Astrocyte (in vitro differentiated cells and primary cell): ENCODE results near the gene TMED8. TPM values are rescaled to one million over a fixed set of nuclear protein-coding genes. Genes with fewer than 3 reads are reported as not detected.
"Not testable (repeated sequence)": the region's sequence is repeated elsewhere in the genome, so short reads cannot be mapped to it uniquely, and the experiment has no call there.

Experiments
- DNase-seq: peaks from one replicate; pipeline ENCODE4 v3.0.0-alpha.2; 2010; ENCODE audit warnings: low read depth
- FAIRE-seq: peaks from 2 replicates; lab custom pipeline; 2011; peaks lifted over from hg19 to GRCh38; lab: Jason Lieb, UNC
- H2AFZ ChIP-seq: 2 replicates; pipeline ENCODE4 v1.6.0; 2012; ENCODE audit warnings: low read depth, low read length, inconsistent platforms
- H3K27ac ChIP-seq: 2 replicates; pipeline ENCODE4 v1.5.1; 2011; ENCODE audit warnings: low read depth, low read length, inconsistent platforms
- H3K27me3 ChIP-seq: 2 replicates; pipeline ENCODE4 v1.6.0; 2011; ENCODE audit warnings: low read length, inconsistent platforms; ENCODE audit not compliant: insufficient read depth
- H3K36me3 ChIP-seq: 2 replicates; pipeline ENCODE4 v1.5.1; 2011; ENCODE audit warnings: low read length, inconsistent platforms; ENCODE audit not compliant: insufficient read depth
- H3K4me1 ChIP-seq: 2 replicates; pipeline ENCODE4 v1.5.1; 2011; ENCODE audit warnings: low read length, inconsistent platforms; ENCODE audit not compliant: insufficient read depth
- H3K4me2 ChIP-seq: 2 replicates; pipeline ENCODE4 v1.6.0; 2012; ENCODE audit warnings: low read length, inconsistent platforms
- H3K4me3 ChIP-seq: 2 replicates; pipeline ENCODE4 v1.5.1; 2011; ENCODE audit warnings: low read depth, mild to moderate bottlenecking, low read length, inconsistent platforms; ENCODE audit not compliant: insufficient read depth
- H3K79me2 ChIP-seq: 2 replicates; pipeline ENCODE4 v1.6.0; 2012; ENCODE audit warnings: mild to moderate bottlenecking, low read length, inconsistent platforms; ENCODE audit not compliant: insufficient read depth
- H3K9ac ChIP-seq: 2 replicates; pipeline ENCODE4 v1.6.0; 2012; ENCODE audit warnings: mild to moderate bottlenecking, low read length, inconsistent platforms
- H3K9me3 ChIP-seq: 2 replicates; pipeline ENCODE4 v1.5.1; 2012; ENCODE audit warnings: low read depth, mild to moderate bottlenecking, low read length, inconsistent platforms; ENCODE audit not compliant: insufficient read depth
- H4K20me1 ChIP-seq: 2 replicates; pipeline ENCODE4 v1.6.0; 2012; ENCODE audit warnings: low read length, inconsistent platforms; ENCODE audit not compliant: insufficient read depth
- H3K27ac Mint-ChIP-seq: one replicate; pipeline ENCODE4 v1.8.0; 2021; ENCODE audit warnings: mild to moderate bottlenecking, mixed read lengths; ENCODE audit not compliant: unreplicated experiment
- H3K27me3 Mint-ChIP-seq: one replicate; pipeline ENCODE4 v1.8.0; 2021; ENCODE audit warnings: low read depth, mixed read lengths; ENCODE audit not compliant: unreplicated experiment
- H3K36me3 Mint-ChIP-seq: one replicate; pipeline ENCODE4 v1.8.0; 2021; ENCODE audit warnings: low read depth, mixed read lengths; ENCODE audit not compliant: unreplicated experiment
- H3K4me1 Mint-ChIP-seq: one replicate; pipeline ENCODE4 v1.8.0; 2021; ENCODE audit warnings: low read depth, mixed read lengths; ENCODE audit not compliant: unreplicated experiment
- H3K4me3 Mint-ChIP-seq: one replicate; pipeline ENCODE4 v1.8.0; 2021; ENCODE audit warnings: mild to moderate bottlenecking, moderate library complexity, mixed read lengths; ENCODE audit not compliant: unreplicated experiment
- H3K9me3 Mint-ChIP-seq: one replicate; pipeline ENCODE4 v1.8.0; 2021; ENCODE audit warnings: mild to moderate bottlenecking, mixed read lengths; ENCODE audit not compliant: unreplicated experiment
- EZH2 ChIP-seq: IDR thresholded peaks from 2 replicates; pipeline ENCODE4 v1.6.1; 2012; ENCODE audit warnings: mild to moderate bottlenecking, low read length, inconsistent platforms; ENCODE audit not compliant: insufficient read depth
- total RNA-seq: library from RNA; stranded (reverse); gene quantifications from 2 replicates; pipeline ENCODE4 v1.2.1, GENCODE V29; 2021
- TF ChIP-seq, protein P1 (sequence below): IDR thresholded peaks from 2 replicates; pipeline ENCODE4 v1.5.1; 2011; ENCODE audit warnings: low read depth, mild to moderate bottlenecking, inconsistent platforms, low read length, moderate library complexity; ENCODE audit not compliant: insufficient read depth

TMED8 gene
- total RNA-seq, 1 donor from 2014 or later: 10.2 TPM

DNA sequence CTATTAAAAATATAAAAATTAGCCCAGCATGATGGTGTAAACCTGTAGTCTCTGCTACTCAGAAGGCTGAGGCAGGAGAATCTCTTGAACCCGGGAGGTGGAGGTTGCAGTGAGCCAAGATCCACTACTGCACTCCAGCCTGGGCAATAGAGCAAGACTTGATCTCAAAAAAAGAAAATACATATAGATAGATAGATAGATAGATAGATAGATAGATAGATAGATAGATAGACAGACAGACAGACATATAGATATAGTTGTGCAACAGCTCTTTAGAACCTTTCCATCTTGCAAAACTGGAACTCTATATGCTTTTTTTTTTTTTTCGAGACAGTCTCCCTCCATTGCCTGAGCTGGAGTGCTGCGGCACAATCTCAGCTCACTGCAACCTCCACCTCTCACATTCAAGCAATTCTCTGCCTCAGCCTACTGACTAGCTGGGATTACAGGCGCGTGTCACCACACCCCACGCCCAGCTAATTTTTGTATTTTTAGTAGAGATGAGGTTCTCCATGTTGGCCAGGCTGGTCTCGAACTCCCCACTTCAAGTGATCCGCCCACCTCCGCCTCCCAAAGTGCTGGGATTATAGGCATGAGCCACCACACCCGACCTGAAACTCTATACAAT, 38.6 kb upstream of the TMED8 start:
- not testable (repeated sequence) for H3K9me3 ChIP-seq, H3K4me2 ChIP-seq, H3K9ac ChIP-seq, H4K20me1 ChIP-seq, H3K79me2 ChIP-seq, H3K4me1 ChIP-seq, H3K36me3 ChIP-seq, H3K4me1 Mint-ChIP-seq, H3K4me3 ChIP-seq, H2AFZ ChIP-seq, DNase-seq, FAIRE-seq, H3K4me3 Mint-ChIP-seq, H3K27ac ChIP-seq, H3K27me3 Mint-ChIP-seq, H3K27me3 ChIP-seq, H3K27ac Mint-ChIP-seq
- Mint-ChIP-seq H3K9me3 (peaks cover 15% of the 10 kb centered on the region), H3K36me3 (peaks cover 12% of the 10 kb centered on the region)

DNA sequence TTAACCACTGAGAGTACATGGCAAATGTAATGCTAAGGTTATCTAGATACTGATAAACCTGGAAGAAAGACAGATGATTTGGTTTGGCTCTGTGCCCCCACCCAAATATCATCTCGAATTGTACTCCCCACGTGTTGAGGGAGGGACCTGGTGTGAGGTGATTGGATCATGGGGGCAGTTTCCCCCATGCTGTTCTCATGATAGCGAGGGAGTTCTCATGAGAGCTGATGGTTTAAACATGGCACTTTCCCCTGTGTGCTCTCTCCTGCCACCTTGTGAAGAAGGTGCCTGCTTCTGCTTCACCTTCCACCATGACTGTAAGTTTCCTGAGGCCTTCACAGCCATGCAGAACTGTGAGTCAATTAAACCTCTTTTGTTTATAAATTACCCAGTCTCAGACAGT, 32.2 kb upstream of the TMED8 start:
- Mint-ChIP-seq H3K27me3 (no peaks in the 10 kb centered on the region), H3K9me3 (no peaks in the 10 kb centered on the region), H3K36me3 (no peaks in the 10 kb centered on the region), H3K4me3 (no peak overlapping the region), H3K27ac (no peak overlapping the region), H3K4me1 (peaks cover 7% of the 10 kb centered on the region)
- no peak for DNase-seq
- no peak overlapping the region for H3K9ac ChIP-seq
- H2AFZ ChIP-seq: no peak overlapping the region
- H3K4me1 ChIP-seq: no peaks in the 10 kb centered on the region
- no peak overlapping the region for H3K4me3 ChIP-seq
- H3K9me3 ChIP-seq: no peaks in the 10 kb centered on the region
- no peak overlapping the region for H3K4me2 ChIP-seq
- no peak for TF ChIP-seq EZH2
- TF ChIP-seq, protein P1, sequence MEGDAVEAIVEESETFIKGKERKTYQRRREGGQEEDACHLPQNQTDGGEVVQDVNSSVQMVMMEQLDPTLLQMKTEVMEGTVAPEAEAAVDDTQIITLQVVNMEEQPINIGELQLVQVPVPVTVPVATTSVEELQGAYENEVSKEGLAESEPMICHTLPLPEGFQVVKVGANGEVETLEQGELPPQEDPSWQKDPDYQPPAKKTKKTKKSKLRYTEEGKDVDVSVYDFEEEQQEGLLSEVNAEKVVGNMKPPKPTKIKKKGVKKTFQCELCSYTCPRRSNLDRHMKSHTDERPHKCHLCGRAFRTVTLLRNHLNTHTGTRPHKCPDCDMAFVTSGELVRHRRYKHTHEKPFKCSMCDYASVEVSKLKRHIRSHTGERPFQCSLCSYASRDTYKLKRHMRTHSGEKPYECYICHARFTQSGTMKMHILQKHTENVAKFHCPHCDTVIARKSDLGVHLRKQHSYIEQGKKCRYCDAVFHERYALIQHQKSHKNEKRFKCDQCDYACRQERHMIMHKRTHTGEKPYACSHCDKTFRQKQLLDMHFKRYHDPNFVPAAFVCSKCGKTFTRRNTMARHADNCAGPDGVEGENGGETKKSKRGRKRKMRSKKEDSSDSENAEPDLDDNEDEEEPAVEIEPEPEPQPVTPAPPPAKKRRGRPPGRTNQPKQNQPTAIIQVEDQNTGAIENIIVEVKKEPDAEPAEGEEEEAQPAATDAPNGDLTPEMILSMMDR: no peak
- H3K27ac ChIP-seq: no peak overlapping the region
- H3K27me3 ChIP-seq: no peaks in the 10 kb centered on the region
- no peak for FAIRE-seq
- no peaks in the 10 kb centered on the region for H4K20me1 ChIP-seq
- H3K79me2 ChIP-seq: no peaks in the 10 kb centered on the region
- H3K36me3 ChIP-seq: no peaks in the 10 kb centered on the region

DNA sequence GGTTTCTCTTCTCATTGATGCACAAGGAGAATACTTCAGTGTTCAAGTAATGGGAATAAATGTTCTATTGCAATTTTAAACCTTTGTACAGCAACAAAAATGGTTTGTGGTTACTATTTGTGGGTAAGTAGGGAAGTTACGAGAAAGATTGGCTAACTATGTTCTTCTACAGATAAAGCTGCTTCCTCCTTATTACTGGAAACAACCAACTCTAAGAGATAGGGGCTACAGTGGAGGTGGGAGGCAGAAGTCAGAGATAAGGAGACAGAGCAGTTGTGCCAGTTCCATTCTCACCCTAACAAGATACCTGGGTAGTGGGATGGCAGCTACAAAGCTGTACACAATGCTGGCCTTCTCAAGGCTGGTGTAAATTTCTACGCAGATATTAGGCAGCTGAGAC, 30.3 kb upstream of the TMED8 start:
- Histone ChIP-seq H3K36me3 (no peaks in the 10 kb centered on the region), H3K9me3 (no peaks in the 10 kb centered on the region), H3K4me3 (no peak overlapping the region), H3K27me3 (peaks cover 2% of the 10 kb centered on the region), H3K79me2 (no peaks in the 10 kb centered on the region), H4K20me1 (no peaks in the 10 kb centered on the region), H3K27ac (no peak overlapping the region), H2AFZ (no peak overlapping the region), H3K4me1 (no peaks in the 10 kb centered on the region), H3K4me2 (no peak overlapping the region), H3K9ac (no peak overlapping the region)
- H3K4me1 Mint-ChIP-seq: peaks cover 7% of the 10 kb centered on the region
- H3K27ac Mint-ChIP-seq: no peak overlapping the region
- no peaks in the 10 kb centered on the region for H3K27me3 Mint-ChIP-seq
- no peak for DNase-seq
- TF ChIP-seq EZH2: no peak
- TF ChIP-seq, protein P1: no peak
- no peaks in the 10 kb centered on the region for H3K9me3 Mint-ChIP-seq
- H3K36me3 Mint-ChIP-seq: no peaks in the 10 kb centered on the region
- no peak for FAIRE-seq
- no peak overlapping the region for H3K4me3 Mint-ChIP-seq
